WI38 (cell line): ENCODE data around the gene PLXDC2.
"Not testable (repeated sequence)": the region's sequence is repeated elsewhere in the genome, so short reads cannot be mapped to it uniquely, and the experiment has no call there.

Experiments used
- H3K4me3 ChIP-seq: 2 replicates; pipeline ENCODE4 v1.5.1; 2011; ENCODE audit warnings: low read depth, mild to moderate bottlenecking, control low read depth, low read length
- TF ChIP-seq, protein P1 (sequence below): IDR thresholded peaks from 2 replicates; pipeline ENCODE4 v1.5.1; 2012; ENCODE audit warnings: low read depth, mild to moderate bottlenecking, control low read depth, low read length

Gene PLXDC2

DNA sequence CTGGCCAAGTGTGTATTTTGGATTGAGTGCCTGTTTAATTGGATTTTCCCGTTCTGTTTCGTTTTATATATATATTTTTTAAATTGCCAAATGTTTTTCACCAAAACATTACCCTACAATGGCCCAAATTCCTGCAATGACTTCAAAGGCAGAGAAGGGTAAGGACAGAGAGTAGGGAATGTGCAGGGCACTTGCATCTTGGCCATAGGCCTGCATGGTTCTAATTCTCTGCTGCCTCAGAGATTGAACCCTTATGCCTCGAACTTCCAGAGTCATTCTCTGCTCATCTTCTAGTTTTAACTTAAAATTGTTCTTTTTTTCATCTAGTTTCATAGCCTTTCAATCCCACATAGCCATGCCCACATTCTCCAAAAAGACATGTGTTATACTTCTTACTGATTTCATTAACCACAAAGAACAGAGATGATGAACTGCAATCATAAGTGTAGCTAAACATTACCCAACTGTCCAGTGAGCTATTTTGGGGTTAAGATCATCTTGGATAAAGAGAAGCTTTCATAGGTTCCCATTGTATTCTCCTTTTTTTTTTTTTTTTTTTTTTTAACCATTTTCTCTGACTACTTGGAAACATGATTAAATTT lies 177.6 kb downstream of the PLXDC2 start:
- no peak overlapping the region for H3K4me3 ChIP-seq
- TF ChIP-seq, protein P1, sequence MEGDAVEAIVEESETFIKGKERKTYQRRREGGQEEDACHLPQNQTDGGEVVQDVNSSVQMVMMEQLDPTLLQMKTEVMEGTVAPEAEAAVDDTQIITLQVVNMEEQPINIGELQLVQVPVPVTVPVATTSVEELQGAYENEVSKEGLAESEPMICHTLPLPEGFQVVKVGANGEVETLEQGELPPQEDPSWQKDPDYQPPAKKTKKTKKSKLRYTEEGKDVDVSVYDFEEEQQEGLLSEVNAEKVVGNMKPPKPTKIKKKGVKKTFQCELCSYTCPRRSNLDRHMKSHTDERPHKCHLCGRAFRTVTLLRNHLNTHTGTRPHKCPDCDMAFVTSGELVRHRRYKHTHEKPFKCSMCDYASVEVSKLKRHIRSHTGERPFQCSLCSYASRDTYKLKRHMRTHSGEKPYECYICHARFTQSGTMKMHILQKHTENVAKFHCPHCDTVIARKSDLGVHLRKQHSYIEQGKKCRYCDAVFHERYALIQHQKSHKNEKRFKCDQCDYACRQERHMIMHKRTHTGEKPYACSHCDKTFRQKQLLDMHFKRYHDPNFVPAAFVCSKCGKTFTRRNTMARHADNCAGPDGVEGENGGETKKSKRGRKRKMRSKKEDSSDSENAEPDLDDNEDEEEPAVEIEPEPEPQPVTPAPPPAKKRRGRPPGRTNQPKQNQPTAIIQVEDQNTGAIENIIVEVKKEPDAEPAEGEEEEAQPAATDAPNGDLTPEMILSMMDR = no peak

DNA sequence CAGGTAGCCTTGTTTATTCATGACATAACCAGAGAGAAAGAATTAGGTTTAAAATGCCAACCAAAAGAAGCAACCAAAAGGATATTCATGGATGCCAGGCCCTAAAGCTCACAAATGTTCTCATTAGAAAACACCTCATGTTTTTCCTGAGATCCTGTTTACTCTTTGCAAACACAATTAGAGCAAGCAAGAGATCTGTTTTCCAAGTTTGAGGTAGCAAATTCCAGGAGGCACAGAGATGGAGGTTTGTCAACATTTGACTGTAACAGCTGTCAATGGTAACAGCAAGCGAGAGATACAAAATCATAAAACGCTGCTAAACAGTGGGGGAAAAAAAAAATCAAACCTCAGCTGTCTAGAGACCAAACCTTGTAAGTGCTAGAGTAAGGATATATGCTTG lies 182.2 kb downstream of the PLXDC2 start:
- H3K4me3 ChIP-seq = no peak overlapping the region
- TF ChIP-seq, protein P1 = no peak

DNA sequence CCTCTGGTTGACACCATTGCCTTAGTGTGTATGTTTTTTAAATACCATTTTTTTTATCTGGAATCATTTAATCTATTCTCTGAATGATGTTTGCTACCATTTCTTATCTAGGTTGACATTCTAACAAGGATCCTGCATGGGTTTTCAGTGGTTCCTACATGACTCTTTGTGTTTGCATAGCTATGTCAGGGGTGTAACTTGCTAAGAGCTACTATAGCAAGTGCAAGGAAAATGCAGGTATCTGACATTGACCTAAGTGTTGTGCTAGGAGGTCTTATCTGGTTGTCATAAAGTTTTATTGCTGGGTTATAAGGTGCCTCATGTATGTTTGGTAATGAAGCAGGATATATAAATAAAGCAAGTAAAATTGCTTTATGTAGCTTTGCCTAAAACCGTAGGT lies 183.2 kb downstream of the PLXDC2 start:
- TF ChIP-seq, protein P1 = no peak
- no peak overlapping the region for H3K4me3 ChIP-seq

DNA sequence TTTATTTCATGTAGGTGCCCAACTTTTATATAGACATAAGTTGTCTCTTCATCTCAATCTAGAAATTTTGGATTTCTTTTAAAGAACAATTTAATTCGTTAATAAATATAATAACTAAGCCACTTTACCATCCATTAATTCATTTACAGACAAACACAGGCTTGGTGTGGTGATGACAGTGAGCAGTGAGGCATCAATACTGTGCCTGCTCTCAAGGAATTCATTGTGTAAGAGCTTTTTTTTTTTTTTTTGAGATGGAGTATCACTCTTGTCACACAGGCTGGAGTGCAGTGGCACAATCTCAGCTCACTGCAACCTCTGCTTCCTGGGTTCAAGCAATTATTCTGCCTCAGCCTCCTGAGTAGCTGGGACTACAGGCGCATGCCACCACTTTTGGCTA lies 185.8 kb downstream of the PLXDC2 start:
- H3K4me3 ChIP-seq = not testable (repeated sequence)

DNA sequence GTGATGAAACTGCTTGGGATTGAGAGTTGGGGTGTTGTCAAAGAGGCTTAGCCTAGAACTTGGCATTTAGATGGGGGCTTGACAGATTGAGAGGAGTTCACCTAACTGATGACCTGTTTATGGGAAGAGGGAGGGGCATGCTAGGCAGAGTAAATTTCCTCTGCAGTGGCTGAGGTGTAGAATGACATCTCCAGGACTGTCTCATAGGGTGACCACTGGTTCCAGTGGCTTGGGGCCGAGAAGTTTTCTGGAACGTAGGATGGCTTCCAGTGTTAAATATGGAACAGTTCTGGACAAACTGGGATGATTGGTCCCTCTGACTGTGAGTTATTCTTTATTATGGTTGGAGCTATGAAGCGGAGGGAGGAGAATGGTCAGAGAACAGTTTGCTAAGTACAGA lies 186.4 kb downstream of the PLXDC2 start:
- no peak overlapping the region for H3K4me3 ChIP-seq
- TF ChIP-seq, protein P1 = no peak

DNA sequence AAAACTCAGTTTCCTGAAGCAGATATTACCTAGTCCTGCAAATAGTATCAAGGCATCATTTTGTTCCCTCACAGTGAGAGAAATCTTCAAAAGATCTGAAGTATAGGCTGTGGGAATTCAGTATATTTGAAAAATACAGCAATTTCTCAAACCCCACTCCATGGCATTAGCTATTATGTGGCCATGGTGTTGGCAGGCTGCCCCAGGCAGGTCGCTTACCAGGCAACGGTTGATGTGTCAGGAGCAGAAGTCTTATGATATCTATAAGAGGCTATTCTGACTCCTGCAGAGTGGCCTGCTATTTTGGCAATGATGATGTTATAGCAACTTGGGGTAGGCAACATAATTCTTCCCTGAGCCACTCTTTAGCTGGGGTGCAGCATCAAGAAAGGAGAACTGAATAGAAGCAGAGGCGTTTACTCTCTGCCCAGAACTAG lies 187.9 kb downstream of the PLXDC2 start:
- TF ChIP-seq, protein P1 = no peak
- H3K4me3 ChIP-seq = no peak overlapping the region

DNA sequence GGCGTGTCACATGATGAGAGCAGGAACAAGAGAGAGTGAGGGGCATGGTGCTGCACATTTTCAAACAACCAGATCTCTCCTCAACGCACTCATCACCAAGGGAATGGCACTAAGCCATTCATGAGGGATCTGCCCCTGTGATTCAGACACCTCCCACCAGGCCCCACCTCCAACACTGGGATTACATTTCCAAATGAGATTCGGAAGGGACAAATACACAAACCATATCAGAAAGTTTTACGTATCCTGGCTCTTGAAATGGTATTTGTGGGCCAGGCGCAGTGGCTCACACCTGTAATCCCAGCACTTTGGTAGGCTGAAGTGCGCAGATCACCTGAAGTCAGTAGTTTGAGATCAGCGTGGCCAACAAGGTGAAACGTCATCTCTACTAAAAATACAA lies 189.4 kb downstream of the PLXDC2 start:
- H3K4me3 ChIP-seq = no peak overlapping the region
- TF ChIP-seq, protein P1 = no peak

DNA sequence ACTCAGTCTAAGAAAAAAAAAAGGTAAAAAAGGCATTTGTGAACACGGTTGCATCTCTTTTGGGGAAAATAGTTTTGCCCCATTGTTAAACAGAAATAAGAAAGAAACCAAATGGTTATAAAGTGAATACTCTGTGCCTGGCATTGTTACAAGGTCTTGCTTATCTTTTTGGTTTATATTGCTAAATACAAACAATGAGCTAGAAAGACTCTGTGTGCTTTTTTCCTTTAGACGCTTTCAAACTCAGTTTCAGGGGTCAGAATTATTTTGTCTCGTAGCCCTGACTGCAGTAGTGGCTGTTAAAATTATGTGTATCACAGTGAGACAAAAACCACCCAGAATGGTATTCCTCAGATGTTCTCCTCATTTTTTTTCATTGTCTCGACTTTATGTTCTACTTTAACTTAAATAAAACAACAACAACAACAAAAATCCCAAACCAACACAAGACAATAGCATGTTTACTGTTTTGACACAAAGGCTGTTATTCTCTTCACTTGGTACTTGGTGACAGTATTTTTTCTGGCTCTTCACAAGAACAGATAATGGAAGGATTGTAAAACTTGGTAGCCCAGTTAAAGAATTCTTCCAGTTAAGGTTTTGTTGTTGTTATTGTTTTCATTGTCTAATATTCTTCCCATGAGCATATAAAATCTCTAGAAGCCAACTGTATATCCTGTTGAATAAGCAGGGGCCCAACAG lies 190.1 kb downstream of the PLXDC2 start:
- H3K4me3 ChIP-seq = no peak overlapping the region
- TF ChIP-seq, protein P1 = no peak
